GM11168 (cell line): ENCODE results near the gene ENG.
"Not testable (repeated sequence)": the region's sequence is repeated elsewhere in the genome, so short reads cannot be mapped to it uniquely, and the experiment has no call there.

Experiments used
- in situ Hi-C: fragments of 300-500 bp; cut with MboI; formaldehyde crosslinking; loops from one replicate; pipeline ENCODE4 v1.12.0; 2022; ENCODE audit warnings: low sequenced_read_pairs; ENCODE audit not compliant: unreplicated experiment

Gene ENG

GRCh38 chr9:127781806-127782205 is 72.7 kb downstream of the ENG start:
- in situ Hi-C loops, result no loop called here

- in situ Hi-C loops, result not testable (repeated sequence)
These were observed 73.5 kb downstream of the ENG start for GRCh38 chr9:127780909-127781308.

GRCh38 chr9:127780126-127780885 is 74.2 kb downstream of the ENG start:
- in situ Hi-C loops, result no loop called here

- in situ Hi-C loops, result no loop called here
These were observed 75.1 kb downstream of the ENG start for GRCh38 chr9:127779136-127779981.

- in situ Hi-C loops, result no loop called here
These were observed 76.0 kb downstream of the ENG start, which contains the start of gene SH2D3C for GRCh38 chr9:127778280-127779135. Gene SH2D3C, minus strand, starts transcription at chr9:127778666. Its CDS starts 39 bp downstream, at chr9:127778627.

- in situ Hi-C loops, result no loop called here
These were observed 77.0 kb downstream of the ENG start for GRCh38 chr9:127777368-127777980.

GRCh38 chr9:127776924-127777289 is 77.6 kb downstream of the ENG start:
- in situ Hi-C loops, result no loop called here

GRCh38 chr9:127776195-127776923 is 78.1 kb downstream of the ENG start:
- in situ Hi-C loops, result no loop called here

- in situ Hi-C loops, result no loop called here
These were observed 80.5 kb downstream of the ENG start for GRCh38 chr9:127773981-127774380.

GRCh38 chr9:127773272-127773671 is 81.2 kb downstream of the ENG start:
- in situ Hi-C loops, result no loop called here

GRCh38 chr9:127772603-127773002 is 81.9 kb downstream of the ENG start:
- in situ Hi-C loops, result no loop called here

GRCh38 chr9:127771570-127772189 is 82.8 kb downstream of the ENG start:
- in situ Hi-C loops, result no loop called here

GRCh38 chr9:127770905-127771569 is 83.4 kb downstream of the ENG start:
- in situ Hi-C loops, result no loop called here

GRCh38 chr9:127770583-127770904 is 83.9 kb downstream of the ENG start:
- in situ Hi-C loops, result no loop called here

GRCh38 chr9:127769929-127770582 is 84.4 kb downstream of the ENG start:
- in situ Hi-C loops, result no loop called here

- in situ Hi-C loops, result no loop called here
These were observed 85.4 kb downstream of the ENG start for GRCh38 chr9:127769101-127769500.

- in situ Hi-C loops, result no loop called here
These were observed 85.8 kb downstream of the ENG start for GRCh38 chr9:127768698-127769097.

GRCh38 chr9:127767909-127768331 is 86.5 kb downstream of the ENG start:
- in situ Hi-C loops, result no loop called here
